ENCODE results near the gene GAP43. TPM values are rescaled to one million over a fixed set of nuclear protein-coding genes. Genes with fewer than 3 reads are reported as not detected.

The GAP43 gene
- total RNA-seq, 2 donors from 2014 or later = 0.54 to 1.8 TPM

- no peak for TF ChIP-seq CTCF (IDR thresholded peaks at IDR 0.05)
- intact Hi-C loops (cut with DNase I) = no loop called here
- Histone ChIP-seq H3K9ac (ENCODE audit: low read depth in 2 of 2, low read length in 2 of 2) (no peak overlapping the region), H3K36me3 (no peaks in the 10 kb centered on the region), H3K27ac (no peak overlapping the region), H3K4me3 (no peak overlapping the region), H3K9me3 (no peaks in the 10 kb centered on the region), H3K27me3 (no peaks in the 10 kb centered on the region), H3K4me1 (no peaks in the 10 kb centered on the region)
- DNase-seq = no peak
Measured at GRCh38 chr3:115673881-115674280, 50.6 kb downstream of the GAP43 start.

GRCh38 chr3:115676336-115676735, 53.0 kb downstream of the GAP43 start:
- DNase-seq = no peak
- Histone ChIP-seq H3K27me3 (no peaks in the 10 kb centered on the region), H3K9ac (ENCODE audit: low read depth in 2 of 2, low read length in 2 of 2) (no peak overlapping the region), H3K9me3 (no peaks in the 10 kb centered on the region), H3K4me3 (no peak overlapping the region), H3K36me3 (no peaks in the 10 kb centered on the region), H3K27ac (no peak overlapping the region), H3K4me1 (no peaks in the 10 kb centered on the region)
- intact Hi-C loops (cut with DNase I) = no loop called here
- TF ChIP-seq CTCF (IDR thresholded peaks at IDR 0.05) = no peak

GRCh38 chr3:115680803-115681345, 57.6 kb downstream of the GAP43 start:
- no peak for TF ChIP-seq CTCF (IDR thresholded peaks at IDR 0.05)
- intact Hi-C loops (cut with DNase I) = no loop called here
- Histone ChIP-seq H3K36me3 (no peaks in the 10 kb centered on the region), H3K27me3 (no peaks in the 10 kb centered on the region), H3K27ac (no peak overlapping the region), H3K9me3 (no peaks in the 10 kb centered on the region), H3K9ac (ENCODE audit: low read depth in 2 of 2, low read length in 2 of 2) (no peak overlapping the region), H3K4me1 (no peaks in the 10 kb centered on the region), H3K4me3 (no peak overlapping the region)
- DNase-seq = no peak

GRCh38 chr3:115681736-115682135, 58.4 kb downstream of the GAP43 start:
- H3K27ac ChIP-seq = no peak overlapping the region
- H3K9ac ChIP-seq (ENCODE audit: low read depth in 2 of 2, low read length in 2 of 2) = no peak overlapping the region
- intact Hi-C loops (cut with DNase I) = no loop called here
- no peak for DNase-seq
- no peak overlapping the region for H3K4me3 ChIP-seq
- H3K4me1 ChIP-seq = no peaks in the 10 kb centered on the region
- no peaks in the 10 kb centered on the region for H3K27me3 ChIP-seq
- H3K9me3 ChIP-seq = no peaks in the 10 kb centered on the region
- no peak for TF ChIP-seq CTCF (IDR thresholded peaks at IDR 0.05)
- H3K36me3 ChIP-seq = no peaks in the 10 kb centered on the region

- Histone ChIP-seq H3K4me1 (no peaks in the 10 kb centered on the region), H3K36me3 (no peaks in the 10 kb centered on the region), H3K4me3 (no peak overlapping the region), H3K9me3 (no peaks in the 10 kb centered on the region), H3K27me3 (no peaks in the 10 kb centered on the region), H3K27ac (no peak overlapping the region), H3K9ac (ENCODE audit: low read depth in 2 of 2, low read length in 2 of 2) (no peak overlapping the region)
- intact Hi-C loops (cut with DNase I) = no loop called here
- no peak for DNase-seq
- no peak for TF ChIP-seq CTCF (IDR thresholded peaks at IDR 0.05)
Measured at GRCh38 chr3:115683305-115683704, 60.0 kb downstream of the GAP43 start.

All from colonic mucosa (tissue), 4 donors.